Osteocyte (in vitro differentiated cells): Measurements from ENCODE around the gene NFIX. TPM values are rescaled to one million over a fixed set of nuclear protein-coding genes. Genes with fewer than 3 reads are reported as not detected.

ENCODE experiments used
- DNase-seq: peaks from one replicate; pipeline ENCODE4 v3.0.0; 2021; ENCODE audit warnings: mixed read lengths; ENCODE audit not compliant: unreplicated experiment; ENCODE audit errors: extremely low spot score
- H3K27ac Mint-ChIP-seq: one replicate; pipeline ENCODE4 v1.8.0; 2021; ENCODE audit warnings: mild to moderate bottlenecking, mixed read lengths; ENCODE audit not compliant: unreplicated experiment
- H3K27me3 Mint-ChIP-seq: one replicate; pipeline ENCODE4 v1.8.0; 2021; ENCODE audit warnings: mixed read lengths; ENCODE audit not compliant: unreplicated experiment
- H3K36me3 Mint-ChIP-seq: one replicate; pipeline ENCODE4 v1.8.0; 2021; ENCODE audit warnings: mixed read lengths; ENCODE audit not compliant: unreplicated experiment
- H3K4me1 Mint-ChIP-seq: one replicate; pipeline ENCODE4 v1.8.0; 2021; ENCODE audit warnings: mixed read lengths; ENCODE audit not compliant: unreplicated experiment
- H3K4me3 Mint-ChIP-seq: one replicate; pipeline ENCODE4 v1.8.0; 2021; ENCODE audit warnings: mild to moderate bottlenecking, moderate library complexity, mixed read lengths; ENCODE audit not compliant: unreplicated experiment
- H3K9me3 Mint-ChIP-seq: one replicate; pipeline ENCODE4 v1.8.0; 2021; ENCODE audit warnings: mixed read lengths; ENCODE audit not compliant: unreplicated experiment
- CTCF ChIP-seq: fragments of 200-600 bp; sonication (generic); IDR thresholded peaks from 2 replicates; pipeline ENCODE4 v1.5.0; 2021; ENCODE audit warnings: antibody characterized with exemption, mild to moderate bottlenecking, moderate library complexity
- total RNA-seq: library from RNA; stranded (reverse); gene quantifications from 2 replicates; pipeline ENCODE4 v1.2.1, GENCODE V29; 2021

Gene NFIX
- total RNA-seq, 1 donor from 2014 or later, result 87.0 TPM

DNA sequence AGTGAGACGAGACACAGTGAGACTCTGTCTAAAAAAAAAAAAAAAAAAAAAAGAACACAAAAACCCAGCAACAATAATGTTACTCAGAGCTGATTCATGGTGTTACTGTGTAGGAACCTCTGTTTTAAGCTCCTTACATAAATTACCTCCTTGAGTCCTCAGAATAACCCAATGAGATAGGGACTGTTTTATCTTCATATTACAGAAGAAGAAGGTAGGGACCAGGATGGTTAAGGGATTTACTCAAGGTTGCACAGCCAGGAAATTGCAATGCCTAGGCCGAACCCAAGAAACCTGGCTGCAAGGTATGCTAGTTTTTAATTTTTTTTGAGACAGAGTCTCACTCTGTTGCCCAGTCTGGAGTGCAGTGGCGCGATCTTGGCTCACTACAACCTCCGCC is 27.4 kb upstream of the NFIX start:
- no peak overlapping the region for H3K4me3 Mint-ChIP-seq
- no peak for TF ChIP-seq CTCF
- H3K4me1 Mint-ChIP-seq, result peaks cover 22% of the 10 kb centered on the region
- H3K36me3 Mint-ChIP-seq, result no peaks in the 10 kb centered on the region
- no peak for DNase-seq
- H3K27me3 Mint-ChIP-seq, result no peaks in the 10 kb centered on the region
- H3K27ac Mint-ChIP-seq, result no peak overlapping the region
- no peaks in the 10 kb centered on the region for H3K9me3 Mint-ChIP-seq

DNA sequence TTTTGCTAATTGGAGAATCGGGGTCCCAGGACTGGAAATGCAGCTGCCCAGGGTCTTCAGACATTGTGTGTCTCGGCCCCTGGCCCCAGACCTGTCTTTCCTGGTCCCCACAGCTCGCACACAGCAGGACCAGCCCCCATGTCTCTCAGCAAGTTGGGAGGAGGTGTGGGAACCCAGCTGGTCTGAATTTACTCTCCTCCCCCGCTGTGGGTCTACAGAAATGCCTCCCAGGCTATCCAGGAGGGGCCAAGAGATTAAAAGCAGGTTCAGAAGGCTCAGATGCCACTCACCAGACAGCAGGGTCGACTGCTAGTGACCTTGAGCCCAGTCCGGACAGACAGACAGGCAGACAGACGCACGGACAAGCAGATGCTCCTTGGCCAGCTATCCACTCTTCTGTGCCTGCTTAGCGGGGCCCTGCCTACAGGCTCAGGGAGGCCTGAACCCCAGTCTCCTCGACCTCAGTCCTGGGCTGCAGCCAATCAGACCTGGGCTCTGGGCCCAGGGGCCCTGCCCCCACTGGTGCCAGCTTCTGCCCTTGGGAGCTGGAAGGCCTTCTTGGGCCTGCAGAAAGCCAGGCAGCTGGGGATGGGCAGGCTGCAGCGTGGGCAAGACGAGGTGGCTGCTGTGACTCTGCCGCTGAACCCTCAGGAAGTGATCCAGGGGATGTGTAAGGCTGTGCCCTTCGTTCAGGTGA is 25.8 kb upstream of the NFIX start, which contains the start of gene DAND5:
DAND5 (plus strand) TSS at position 285 of the 697 bp plus-strand sequence; CDS start at position 370, 85 bp downstream.
- peaks cover 22% of the 10 kb centered on the region for H3K4me1 Mint-ChIP-seq
- DNase-seq, result no peak

GRCh38 chr19:12970070-12970820 is 25.0 kb upstream of the NFIX start:
- Mint-ChIP-seq H3K27ac (no peak overlapping the region), H3K27me3 (peaks cover 2% of the 10 kb centered on the region), H3K36me3 (no peaks in the 10 kb centered on the region), H3K4me1 (peaks cover 18% of the 10 kb centered on the region), H3K4me3 (no peak overlapping the region), H3K9me3 (no peaks in the 10 kb centered on the region)
- no peak for DNase-seq
- TF ChIP-seq CTCF, result no peak

More for the DNA sequence above, 25.8 kb upstream of the NFIX start, which contains the start of gene DAND5:
- H3K9me3 Mint-ChIP-seq, result no peaks in the 10 kb centered on the region
- no peaks in the 10 kb centered on the region for H3K36me3 Mint-ChIP-seq
- peaks cover 2% of the 10 kb centered on the region for H3K27me3 Mint-ChIP-seq
- H3K27ac Mint-ChIP-seq, result no peak within 1 kb of the TSS
- TF ChIP-seq CTCF, result no peak
- H3K4me3 Mint-ChIP-seq, result no peak within 1 kb of the TSS

DNA sequence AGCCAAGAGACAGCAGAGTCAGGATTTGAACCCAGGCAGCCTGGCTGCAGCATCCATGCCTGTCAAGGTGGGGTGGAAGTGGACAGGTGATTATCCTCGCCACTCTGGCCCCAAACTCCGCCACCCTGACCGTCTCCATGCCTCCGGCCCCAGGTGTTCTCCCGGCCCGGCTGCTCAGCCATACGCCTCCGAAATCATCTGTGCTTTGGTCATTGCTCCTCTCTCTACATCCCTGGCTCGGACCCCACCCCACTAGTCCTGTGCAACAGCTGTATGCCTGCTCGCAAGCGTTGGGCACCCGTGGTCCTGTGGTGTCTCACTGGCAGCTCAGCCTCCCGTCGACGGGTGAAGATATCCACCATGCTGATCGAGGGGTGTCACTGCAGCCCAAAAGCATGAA is 22.0 kb upstream of the NFIX start:
- DNase-seq, result no peak
- peaks cover 4% of the 10 kb centered on the region for H3K27me3 Mint-ChIP-seq
- H3K4me3 Mint-ChIP-seq, result no peak overlapping the region
- H3K36me3 Mint-ChIP-seq, result no peaks in the 10 kb centered on the region
- H3K4me1 Mint-ChIP-seq, result peaks cover 18% of the 10 kb centered on the region
- no peaks in the 10 kb centered on the region for H3K9me3 Mint-ChIP-seq
- TF ChIP-seq CTCF, result no peak
- no peak overlapping the region for H3K27ac Mint-ChIP-seq
